GM12873 (cell line): Measurements from ENCODE around the gene AFF1.

Experiments
- TF ChIP-seq, protein P1 (sequence below): IDR thresholded peaks from 2 replicates; pipeline ENCODE4 v1.5.1; 2012; ENCODE audit warnings: low read depth, mild to moderate bottlenecking, moderate library complexity, low read length, control low read depth; ENCODE audit not compliant: insufficient read depth; ENCODE audit errors: missing control alignments

Gene AFF1

GRCh38 chr4:87006676-87007527 is 72.1 kb downstream of the AFF1 start:
- TF ChIP-seq, protein P1, sequence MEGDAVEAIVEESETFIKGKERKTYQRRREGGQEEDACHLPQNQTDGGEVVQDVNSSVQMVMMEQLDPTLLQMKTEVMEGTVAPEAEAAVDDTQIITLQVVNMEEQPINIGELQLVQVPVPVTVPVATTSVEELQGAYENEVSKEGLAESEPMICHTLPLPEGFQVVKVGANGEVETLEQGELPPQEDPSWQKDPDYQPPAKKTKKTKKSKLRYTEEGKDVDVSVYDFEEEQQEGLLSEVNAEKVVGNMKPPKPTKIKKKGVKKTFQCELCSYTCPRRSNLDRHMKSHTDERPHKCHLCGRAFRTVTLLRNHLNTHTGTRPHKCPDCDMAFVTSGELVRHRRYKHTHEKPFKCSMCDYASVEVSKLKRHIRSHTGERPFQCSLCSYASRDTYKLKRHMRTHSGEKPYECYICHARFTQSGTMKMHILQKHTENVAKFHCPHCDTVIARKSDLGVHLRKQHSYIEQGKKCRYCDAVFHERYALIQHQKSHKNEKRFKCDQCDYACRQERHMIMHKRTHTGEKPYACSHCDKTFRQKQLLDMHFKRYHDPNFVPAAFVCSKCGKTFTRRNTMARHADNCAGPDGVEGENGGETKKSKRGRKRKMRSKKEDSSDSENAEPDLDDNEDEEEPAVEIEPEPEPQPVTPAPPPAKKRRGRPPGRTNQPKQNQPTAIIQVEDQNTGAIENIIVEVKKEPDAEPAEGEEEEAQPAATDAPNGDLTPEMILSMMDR: peak; percentile 2

DNA sequence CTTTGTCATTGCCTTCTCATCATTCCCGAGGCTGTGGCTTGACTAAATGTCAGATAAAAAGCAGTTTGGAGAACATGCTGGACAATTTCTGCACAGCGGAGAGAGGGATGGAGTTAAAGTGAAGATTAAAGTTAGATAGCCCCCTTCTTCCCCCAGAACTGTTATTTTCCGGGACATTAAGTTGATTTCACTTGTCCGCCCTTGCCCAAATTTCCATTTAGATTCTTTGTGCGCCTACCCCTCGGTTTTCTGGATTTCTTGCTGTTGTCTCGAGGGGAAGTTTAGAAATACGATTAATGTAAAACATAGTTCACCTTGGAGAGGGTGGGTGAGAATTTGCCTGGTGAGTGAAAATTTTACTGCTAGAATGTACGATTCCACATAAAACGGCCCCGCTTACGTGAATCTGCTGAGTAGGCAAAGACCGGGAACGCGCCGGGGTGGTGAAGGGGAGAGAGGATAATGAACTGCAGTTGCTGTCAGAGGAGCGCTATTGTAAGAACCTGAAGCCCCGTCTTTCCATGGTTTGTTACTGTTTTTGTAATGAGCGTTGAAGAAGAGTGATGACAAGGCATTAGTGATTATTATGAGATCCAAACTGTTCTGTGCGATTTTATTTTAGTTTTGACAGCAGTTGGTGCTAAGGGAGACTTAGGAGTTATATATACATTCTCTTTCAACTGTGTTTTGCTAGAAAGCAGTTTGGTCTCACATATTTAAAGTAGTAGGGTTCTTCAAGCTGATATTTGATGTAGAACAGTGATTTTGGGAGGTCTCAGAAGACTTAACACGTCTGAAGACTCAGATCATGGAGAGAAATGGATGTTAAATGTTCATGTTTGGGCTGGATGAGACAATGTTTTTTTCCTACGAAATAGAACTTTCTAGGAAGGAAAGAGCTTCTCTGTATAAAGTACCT is 73.0 kb downstream of the AFF1 start:
- TF ChIP-seq, protein P1: no peak

- TF ChIP-seq, protein P1: no peak
Observed at GRCh38 chr4:87009095-87009648, 74.4 kb downstream of the AFF1 start.

- TF ChIP-seq, protein P1: no peak
Observed at GRCh38 chr4:87010192-87010591, 75.4 kb downstream of the AFF1 start.

DNA sequence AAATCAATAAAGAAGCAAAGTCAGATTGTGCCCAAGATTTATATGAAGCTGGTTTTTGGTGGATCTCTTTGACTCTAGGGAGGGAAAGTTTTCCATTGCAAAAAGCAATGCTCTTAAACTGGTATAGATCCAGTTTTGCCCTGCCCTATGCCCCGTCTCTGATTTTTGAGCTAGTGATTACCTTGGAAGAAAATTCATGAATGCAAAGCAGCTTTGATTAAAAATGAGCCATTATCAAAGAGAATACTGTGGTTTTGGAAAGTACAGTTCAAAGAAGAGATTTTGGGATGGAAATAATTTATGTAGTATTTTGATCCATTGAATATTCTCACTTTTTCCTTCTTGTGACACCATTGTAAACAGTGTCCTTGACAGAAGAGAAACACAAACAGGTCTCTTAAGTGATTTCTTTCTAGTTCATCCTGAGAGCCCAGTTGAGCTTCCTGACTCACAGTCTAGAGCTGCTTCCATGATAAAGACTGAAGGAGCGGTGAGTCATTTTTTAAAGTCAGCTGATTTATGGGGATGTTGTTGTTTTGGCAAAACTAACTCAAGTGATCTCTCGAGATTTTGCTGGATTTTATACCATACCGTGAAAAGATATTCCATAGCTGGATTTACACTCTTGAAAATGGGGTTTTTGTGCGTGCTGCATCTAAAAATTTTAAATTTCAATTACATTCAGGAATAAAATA is 76.7 kb downstream of the AFF1 start:
- TF ChIP-seq, protein P1: no peak

DNA sequence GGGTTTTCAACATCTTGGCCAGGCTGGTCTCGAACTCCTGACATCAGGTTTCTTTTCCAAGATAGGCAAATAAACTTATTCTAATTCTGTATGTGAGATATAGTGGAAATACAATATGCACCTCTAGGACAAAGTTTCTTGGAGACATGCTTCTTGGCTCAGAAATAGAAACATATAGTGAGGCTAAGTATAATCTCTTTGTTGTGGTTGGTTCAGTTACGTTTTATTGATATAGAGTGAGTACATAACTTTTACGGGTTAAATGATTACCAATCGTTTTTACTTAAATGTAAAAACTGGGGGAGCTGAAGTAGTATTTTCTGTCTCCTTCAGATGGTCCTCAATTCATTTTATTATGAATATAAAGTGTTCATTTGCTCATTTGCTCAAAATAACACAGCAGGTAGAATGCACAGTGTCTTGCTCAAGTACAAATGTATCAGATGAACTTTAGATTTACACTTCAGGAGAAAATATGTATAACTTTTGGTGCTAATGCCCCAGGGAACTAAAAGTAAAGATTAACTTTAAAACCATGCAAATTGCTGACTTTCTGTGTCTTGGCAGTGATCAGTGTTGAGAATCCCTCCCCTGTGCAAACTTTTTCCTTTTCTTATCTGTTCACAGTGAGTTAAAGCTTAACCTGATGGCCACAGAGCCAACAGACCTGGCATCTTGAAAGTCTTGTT is 77.6 kb downstream of the AFF1 start:
- TF ChIP-seq, protein P1: no peak
